Activated B cell treated with CpG ODN at 0.5 μM for 24 hours (primary cell): ENCODE measurements around the gene TMEM132D. TPM values are rescaled to one million over a fixed set of nuclear protein-coding genes. Genes with fewer than 3 reads are reported as not detected.

Experiments
- ATAC-seq: fragments of 200-7000 bp; cut with Tn5 transposase; one replicate; pipeline ENCODE4 v1.10.0; 2021; ENCODE audit warnings: low read depth, mild to moderate bottlenecking, moderate library complexity
- CTCF ChIA-PET: fragments of 350-600 bp; sonication (Branson Sonifier 250); formaldehyde crosslinking; loops from one replicate; lab custom pipeline; 2021; ENCODE audit warnings: antibody characterized with exemption; lab: Charles Lee
- POLR2A ChIA-PET: fragments of 350-600 bp; sonication (Branson Sonifier 250); formaldehyde crosslinking; loops from one replicate; lab custom pipeline; 2021; ENCODE audit warnings: antibody characterized with exemption; lab: Charles Lee
- DNase-seq: peaks from one replicate; pipeline ENCODE4 v3.0.0; 2022
- H3K27ac Mint-ChIP-seq: one replicate; pipeline ENCODE4 v1.8.0; 2020; ENCODE audit warnings: mixed read lengths
- H3K27me3 Mint-ChIP-seq: one replicate; pipeline ENCODE4 v1.8.0; 2021; ENCODE audit warnings: mixed read lengths
- H3K36me3 Mint-ChIP-seq: one replicate; pipeline ENCODE4 v1.8.0; 2021; ENCODE audit warnings: low read depth, mixed read lengths
- H3K4me1 Mint-ChIP-seq: one replicate; pipeline ENCODE4 v1.8.0; 2021; ENCODE audit warnings: mixed read lengths
- H3K4me3 Mint-ChIP-seq: one replicate; pipeline ENCODE4 v1.8.0; 2020; ENCODE audit warnings: mild to moderate bottlenecking, mixed read lengths
- H3K9me3 Mint-ChIP-seq: one replicate; pipeline ENCODE4 v1.8.0; 2020; ENCODE audit warnings: mixed read lengths
- intact Hi-C: fragments of 100-400 bp; cut with micrococcal nuclease; formaldehyde crosslinking; loops from one replicate; pipeline ENCODE4 v1.15.1; 2024
- total RNA-seq: library from RNA; stranded (reverse); gene quantifications from 2 replicates; pipeline ENCODE4 v1.2.3, GENCODE V29; 2022
- TF ChIP-seq, protein P1 (sequence below): fragments of 200-600 bp; IDR thresholded peaks from one replicate; pipeline ENCODE4 v1.8.0; 2022; ENCODE audit warnings: antibody characterized with exemption, mild to moderate bottlenecking

TMEM132D gene
- total RNA-seq, 1 donor from 2014 or later, result not detected

DNA sequence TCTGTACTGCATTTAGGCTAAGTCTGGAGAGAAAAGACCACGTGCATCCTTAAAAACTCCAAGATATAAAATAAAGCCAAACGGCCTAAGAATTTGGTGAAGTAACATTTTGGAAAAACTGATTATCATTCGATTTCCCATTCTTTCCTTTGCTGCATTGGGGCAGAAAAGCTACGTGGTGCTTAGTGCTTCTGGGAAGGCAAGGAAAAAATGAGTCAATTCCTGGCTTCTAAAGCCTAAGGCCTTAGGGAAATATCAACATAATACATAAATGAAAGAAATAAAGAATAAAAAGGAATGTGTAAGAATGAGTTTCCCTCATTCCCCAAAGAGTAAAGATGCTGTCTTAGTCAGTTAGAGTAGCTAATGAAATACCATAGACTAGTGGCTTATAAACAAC lies 530.1 kb downstream of the TMEM132D start:
- CTCF ChIA-PET, result no interaction called here
- Mint-ChIP-seq H3K27me3 (no peaks in the 10 kb centered on the region), H3K36me3 (no peaks in the 10 kb centered on the region), H3K4me1 (no peaks in the 10 kb centered on the region), H3K4me3 (no peak overlapping the region), H3K9me3 (peaks cover 2% of the 10 kb centered on the region), H3K27ac (no peak overlapping the region)
- POLR2A ChIA-PET, result no interaction called here
- intact Hi-C loops, result no loop called here
- DNase-seq (no peak), ATAC-seq (no peak)
- TF ChIP-seq, protein P1, sequence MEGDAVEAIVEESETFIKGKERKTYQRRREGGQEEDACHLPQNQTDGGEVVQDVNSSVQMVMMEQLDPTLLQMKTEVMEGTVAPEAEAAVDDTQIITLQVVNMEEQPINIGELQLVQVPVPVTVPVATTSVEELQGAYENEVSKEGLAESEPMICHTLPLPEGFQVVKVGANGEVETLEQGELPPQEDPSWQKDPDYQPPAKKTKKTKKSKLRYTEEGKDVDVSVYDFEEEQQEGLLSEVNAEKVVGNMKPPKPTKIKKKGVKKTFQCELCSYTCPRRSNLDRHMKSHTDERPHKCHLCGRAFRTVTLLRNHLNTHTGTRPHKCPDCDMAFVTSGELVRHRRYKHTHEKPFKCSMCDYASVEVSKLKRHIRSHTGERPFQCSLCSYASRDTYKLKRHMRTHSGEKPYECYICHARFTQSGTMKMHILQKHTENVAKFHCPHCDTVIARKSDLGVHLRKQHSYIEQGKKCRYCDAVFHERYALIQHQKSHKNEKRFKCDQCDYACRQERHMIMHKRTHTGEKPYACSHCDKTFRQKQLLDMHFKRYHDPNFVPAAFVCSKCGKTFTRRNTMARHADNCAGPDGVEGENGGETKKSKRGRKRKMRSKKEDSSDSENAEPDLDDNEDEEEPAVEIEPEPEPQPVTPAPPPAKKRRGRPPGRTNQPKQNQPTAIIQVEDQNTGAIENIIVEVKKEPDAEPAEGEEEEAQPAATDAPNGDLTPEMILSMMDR, result no peak

DNA sequence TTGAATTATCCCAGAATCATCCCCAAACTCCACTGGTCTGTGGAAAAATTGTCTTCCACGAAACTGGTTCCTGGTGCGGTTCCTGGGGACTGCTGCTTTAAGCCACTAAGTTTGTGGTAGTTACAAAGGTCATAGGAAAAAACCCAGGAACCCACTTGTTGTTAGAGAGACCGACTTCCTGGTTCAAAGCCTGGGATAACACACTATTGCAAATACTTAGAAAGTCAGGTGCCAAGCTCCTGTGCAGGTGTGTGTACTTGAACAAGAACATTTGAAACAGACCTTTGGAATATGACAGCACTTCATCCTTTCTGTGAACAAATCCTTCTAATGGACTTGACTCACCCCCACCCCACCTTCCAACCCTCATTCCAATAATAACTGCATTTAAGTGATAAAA lies 530.9 kb downstream of the TMEM132D start:
- ChIA-PET POLR2A (no interaction called here), CTCF (no interaction called here)
- no peak overlapping the region for H3K4me3 Mint-ChIP-seq

DNA sequence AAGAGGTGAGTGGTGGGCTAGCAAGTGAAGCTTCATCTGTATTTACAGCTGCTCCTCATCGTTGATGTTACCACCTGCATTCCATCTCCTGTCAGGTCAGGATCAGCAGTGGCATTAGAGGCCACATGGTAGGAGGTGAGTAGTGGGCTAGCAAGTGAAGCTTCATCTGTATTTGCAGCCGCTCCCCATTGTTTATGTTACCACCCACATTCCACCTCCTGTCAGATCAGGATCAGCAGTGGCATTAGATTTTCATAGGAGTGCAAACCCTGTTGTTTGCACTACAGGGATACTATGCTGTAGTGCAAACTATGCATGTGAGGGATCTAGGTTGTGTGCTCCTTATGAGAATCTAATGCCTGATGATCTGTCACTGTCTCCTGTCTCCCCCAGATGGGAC lies 531.5 kb downstream of the TMEM132D start:
- no peak for DNase-seq
- Mint-ChIP-seq H3K27me3 (no peaks in the 10 kb centered on the region), H3K4me1 (no peaks in the 10 kb centered on the region), H3K4me3 (no peak overlapping the region), H3K27ac (no peak overlapping the region), H3K36me3 (no peaks in the 10 kb centered on the region), H3K9me3 (peaks cover 2% of the 10 kb centered on the region)
- ATAC-seq, result no peak
- ChIA-PET CTCF (no interaction called here), POLR2A (no interaction called here)
- intact Hi-C loops, result no loop called here
- TF ChIP-seq, protein P1, result no peak

More for the DNA sequence above, 530.9 kb downstream of the TMEM132D start:
- TF ChIP-seq, protein P1, result no peak
- intact Hi-C loops, result no loop called here
- no peaks in the 10 kb centered on the region for H3K27me3 Mint-ChIP-seq
- no peak overlapping the region for H3K27ac Mint-ChIP-seq
- H3K9me3 Mint-ChIP-seq, result peaks cover 2% of the 10 kb centered on the region
- no peak for DNase-seq
- no peaks in the 10 kb centered on the region for H3K4me1 Mint-ChIP-seq
- H3K36me3 Mint-ChIP-seq, result no peaks in the 10 kb centered on the region
- no peak for ATAC-seq

DNA sequence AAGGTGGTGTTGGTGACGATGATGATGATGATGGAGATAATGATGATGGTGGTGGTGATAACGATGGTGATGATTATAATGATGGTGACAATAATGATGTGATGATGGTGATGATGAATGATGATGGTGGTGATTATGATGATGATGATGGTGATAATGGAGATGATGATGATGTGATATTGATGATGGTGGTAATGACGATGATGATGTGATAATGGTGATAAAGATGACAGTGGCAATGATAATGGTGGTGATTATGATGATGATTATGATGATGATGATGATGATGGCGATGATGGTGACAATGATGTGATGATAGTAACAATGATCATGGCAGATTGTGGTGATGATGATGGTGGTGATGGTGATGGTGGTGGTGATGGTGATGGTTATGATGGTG lies 532.6 kb downstream of the TMEM132D start:
- ChIA-PET CTCF (no interaction called here), POLR2A (no interaction called here)
- Mint-ChIP-seq H3K9me3 (no peaks in the 10 kb centered on the region), H3K4me1 (no peaks in the 10 kb centered on the region), H3K4me3 (no peak overlapping the region), H3K27ac (no peak overlapping the region), H3K27me3 (no peaks in the 10 kb centered on the region), H3K36me3 (no peaks in the 10 kb centered on the region)
- DNase-seq (no peak), ATAC-seq (no peak)
- intact Hi-C loops, result no loop called here
- TF ChIP-seq, protein P1, result no peak

DNA sequence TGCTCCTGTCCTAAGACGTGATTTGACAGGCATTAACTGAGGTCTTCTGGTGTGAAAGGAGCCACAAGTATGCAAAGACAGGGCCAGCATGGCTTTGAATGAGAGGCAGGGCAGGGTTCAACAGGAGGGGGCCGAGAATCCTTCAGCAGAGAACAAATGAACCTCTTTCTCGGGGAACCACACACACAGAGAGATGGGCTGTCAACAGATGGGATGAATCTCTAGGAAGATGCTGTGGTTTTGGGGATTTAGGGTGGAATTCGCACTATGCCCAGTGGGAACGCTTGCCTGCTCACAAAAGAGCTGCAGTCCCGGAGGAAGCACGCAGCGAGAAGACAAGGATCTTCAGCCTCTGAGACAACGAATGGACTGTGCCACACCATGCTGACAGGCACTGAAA lies 537.2 kb downstream of the TMEM132D start:
- Mint-ChIP-seq H3K9me3 (no peaks in the 10 kb centered on the region), H3K4me3 (no peak overlapping the region), H3K27me3 (no peaks in the 10 kb centered on the region), H3K36me3 (no peaks in the 10 kb centered on the region), H3K27ac (no peak overlapping the region), H3K4me1 (no peaks in the 10 kb centered on the region)
- ChIA-PET POLR2A (no interaction called here), CTCF (no interaction called here)
- intact Hi-C loops, result no loop called here
- ATAC-seq, result no peak
- no peak for DNase-seq
- TF ChIP-seq, protein P1, result no peak
